GM19240 (cell line): ENCODE measurements around the gene PAX5.

Experiments
- DNase-seq: peaks from one replicate; pipeline ENCODE4 v3.0.0; 2011; ENCODE audit warnings: low spot score; ENCODE audit not compliant: insufficient read length

The PAX5 gene

DNA sequence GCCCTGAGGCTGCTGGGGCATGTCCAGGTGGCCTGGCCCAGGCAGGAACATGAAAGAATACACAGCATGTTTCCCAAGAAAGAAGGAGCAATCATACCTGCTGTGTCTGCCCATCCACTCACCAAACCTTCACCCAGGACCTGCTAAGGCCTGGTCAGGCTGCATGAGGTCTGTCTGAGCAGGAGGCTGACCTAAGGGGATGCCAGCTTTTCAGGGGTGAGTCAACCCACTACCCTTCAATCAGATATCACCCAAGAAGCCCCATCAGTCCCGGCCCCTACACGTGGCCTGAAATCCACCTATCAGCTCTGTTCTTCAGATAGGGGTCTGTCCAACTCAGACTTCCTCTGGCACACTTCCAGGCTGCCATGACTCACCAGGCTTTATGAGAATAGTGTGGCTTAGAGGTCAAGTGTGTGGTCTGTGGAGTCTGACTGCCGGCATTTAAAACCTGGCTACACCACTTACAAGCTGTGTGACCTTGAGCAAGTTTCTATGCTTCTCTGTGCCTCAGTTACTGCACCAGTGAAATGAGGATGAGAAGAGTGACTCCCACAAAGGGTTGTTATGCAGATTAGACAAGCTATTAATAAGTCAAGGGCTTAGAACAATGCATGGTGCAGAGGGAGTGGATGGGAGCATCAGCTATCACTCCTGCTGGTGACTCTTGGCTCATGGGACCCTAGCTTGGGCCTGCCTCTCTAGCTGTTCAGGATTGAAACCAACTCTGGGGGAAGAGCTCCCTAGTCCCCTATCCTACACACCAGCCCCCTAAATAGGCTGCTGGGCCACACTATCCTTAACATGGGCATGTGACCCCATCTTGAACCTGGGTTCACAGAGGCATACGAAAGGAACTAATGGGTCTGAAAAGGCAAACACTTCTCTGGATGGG lies 130.3 kb downstream of the PAX5 start:
- no peak for DNase-seq

DNA sequence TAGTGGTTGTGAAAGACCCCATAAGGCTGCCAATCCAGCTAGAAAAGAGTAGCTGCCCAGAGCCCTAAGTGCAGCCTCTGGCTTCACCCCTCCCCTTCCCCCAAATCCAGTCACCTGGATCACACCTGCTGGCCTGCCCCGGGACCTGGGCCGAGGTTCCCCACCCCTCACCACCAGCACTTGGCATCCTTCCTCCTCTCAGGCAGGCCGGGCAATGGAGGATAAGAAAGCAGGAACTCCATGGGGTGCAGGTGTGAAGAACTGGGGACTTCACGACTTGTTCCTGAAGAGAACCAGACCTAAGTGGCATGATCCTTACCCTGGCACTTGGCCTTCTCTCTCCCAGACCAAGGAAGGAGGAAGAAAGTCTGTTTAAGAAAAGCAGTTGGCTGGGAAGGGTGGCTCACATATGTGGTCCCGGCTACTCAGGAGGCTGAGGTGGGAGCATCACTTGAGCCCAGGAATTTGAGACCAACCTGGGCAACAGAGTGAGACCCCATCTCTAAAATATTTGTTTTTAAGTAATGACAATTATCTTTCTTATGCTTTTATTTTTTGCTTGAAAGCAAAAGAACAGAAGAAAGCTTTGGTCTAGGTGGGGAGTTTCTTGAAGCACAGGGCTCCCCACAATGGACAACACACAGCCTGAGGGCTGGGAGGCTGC lies 131.1 kb downstream of the PAX5 start:
- DNase-seq, result no peak

DNA sequence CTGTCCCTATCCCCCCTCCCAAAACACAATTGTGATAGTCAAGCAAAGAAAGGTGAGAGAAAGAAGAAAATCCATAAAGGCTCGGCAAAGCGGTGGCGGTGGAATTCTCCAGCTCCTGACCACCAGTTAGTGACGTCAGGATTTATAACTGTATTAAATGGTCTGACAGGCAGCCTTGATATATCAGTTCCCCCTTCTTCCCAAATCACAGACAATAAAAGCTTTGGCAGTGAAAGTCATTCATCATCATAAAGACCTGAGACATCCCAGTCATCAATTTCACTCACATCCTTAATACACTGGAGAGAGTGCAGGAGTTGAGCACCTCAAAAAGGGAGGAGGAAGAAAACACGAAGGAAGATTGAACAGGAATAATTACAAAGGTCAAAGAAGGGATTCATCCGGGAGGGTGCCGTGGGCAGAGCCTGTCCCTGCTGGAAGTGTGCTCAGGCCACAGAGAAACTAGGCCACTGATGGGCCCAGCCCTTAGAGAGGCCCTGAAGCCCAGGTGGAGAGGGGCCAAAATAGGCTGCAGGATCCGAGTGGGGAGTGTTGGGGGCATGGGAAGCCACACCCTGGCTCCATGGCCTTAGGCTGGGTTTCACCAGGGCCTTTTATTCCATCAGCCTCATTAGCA lies 131.9 kb downstream of the PAX5 start:
- no peak for DNase-seq

DNA sequence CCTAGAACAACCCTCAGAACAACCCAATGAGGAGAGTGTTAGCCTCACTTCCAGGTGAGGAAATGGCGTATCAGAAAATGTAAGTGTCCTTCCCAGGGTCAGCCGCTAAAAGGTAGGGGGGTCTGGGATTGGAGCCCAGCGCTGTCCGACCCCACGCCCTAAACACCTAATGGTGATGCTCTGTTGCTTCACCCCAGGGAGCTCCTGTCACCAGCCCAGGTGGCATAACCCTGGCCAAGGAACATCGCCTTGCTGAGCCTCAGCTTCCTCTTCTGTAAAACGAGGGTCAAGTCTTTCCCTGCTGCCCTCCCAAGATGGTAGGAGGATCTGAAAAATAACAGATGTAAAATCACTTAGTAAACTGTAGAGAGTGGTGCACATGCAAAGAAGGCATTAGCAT lies 132.5 kb downstream of the PAX5 start:
- no peak for DNase-seq

DNA sequence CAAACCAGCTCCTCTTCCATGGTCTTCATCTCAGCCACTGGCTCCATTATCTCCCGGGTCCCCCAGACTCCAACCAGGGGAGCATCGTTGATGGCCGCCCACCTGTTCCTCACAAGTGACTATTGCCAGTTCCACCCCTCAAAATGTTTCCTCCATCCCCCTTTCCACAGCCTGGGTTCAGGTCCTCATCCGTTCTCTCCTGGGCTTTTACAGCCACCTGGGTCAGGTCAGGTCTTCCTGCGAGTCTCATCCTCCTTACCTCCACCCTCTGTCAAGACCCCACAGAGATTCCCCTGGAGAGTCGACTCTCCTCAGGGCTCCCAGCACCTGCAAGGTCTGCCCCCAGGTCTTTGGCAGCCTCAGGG lies 133.2 kb downstream of the PAX5 start:
- no peak for DNase-seq

DNA sequence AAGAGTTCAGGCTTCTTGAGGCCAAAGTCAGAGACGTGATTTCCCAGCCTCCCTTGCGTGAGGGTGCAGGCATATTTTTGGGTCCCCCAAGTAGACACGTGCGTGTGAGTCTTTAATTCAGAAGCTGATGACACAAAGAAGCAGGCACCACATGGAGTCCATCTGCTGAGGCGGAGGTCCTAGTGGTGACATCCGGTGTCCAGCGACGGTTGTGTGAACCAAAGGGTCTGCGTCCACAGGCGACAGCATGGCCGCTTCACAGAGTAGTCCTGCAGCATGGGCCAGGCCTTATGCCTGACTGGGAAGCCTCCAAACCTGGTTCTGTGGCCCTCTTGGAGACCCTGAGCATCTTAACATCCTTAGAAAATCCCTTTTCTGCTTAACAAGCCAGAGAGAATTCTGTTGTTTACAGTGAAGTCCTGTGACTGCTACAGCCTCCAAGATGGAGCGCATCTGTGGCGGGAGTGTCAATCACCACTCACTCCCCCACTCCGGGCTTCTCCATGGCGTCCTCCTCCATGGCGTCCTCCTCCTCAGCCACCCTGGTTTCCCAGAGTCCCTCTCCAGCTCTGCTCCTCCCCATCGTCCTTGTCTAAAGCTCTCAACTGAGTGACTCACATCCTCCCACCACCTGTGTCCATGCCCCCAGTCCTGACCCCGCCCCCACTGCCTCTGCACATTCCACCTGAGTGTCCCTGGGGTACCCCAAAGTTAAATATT lies 133.8 kb downstream of the PAX5 start:
- no peak for DNase-seq

DNA sequence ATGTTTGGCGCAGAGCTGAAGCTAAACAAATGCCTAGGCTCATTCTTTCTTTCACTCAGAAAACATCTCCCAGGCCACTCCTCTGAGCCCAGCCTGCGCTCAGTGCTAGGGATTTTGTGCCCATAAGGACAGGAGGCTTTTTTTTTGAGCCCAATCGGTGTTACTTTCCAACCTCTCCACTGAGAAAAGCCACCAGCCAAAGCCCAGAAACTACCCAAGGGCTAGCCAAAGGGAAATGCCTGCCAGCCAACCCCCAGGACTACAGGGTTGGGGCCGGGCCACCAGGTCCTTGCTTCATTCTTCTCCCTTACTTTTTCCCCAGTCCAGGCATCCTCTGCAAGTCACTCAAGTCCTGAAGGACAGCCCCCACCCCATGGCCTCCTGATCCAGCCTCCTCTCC lies 134.7 kb downstream of the PAX5 start:
- no peak for DNase-seq

DNA sequence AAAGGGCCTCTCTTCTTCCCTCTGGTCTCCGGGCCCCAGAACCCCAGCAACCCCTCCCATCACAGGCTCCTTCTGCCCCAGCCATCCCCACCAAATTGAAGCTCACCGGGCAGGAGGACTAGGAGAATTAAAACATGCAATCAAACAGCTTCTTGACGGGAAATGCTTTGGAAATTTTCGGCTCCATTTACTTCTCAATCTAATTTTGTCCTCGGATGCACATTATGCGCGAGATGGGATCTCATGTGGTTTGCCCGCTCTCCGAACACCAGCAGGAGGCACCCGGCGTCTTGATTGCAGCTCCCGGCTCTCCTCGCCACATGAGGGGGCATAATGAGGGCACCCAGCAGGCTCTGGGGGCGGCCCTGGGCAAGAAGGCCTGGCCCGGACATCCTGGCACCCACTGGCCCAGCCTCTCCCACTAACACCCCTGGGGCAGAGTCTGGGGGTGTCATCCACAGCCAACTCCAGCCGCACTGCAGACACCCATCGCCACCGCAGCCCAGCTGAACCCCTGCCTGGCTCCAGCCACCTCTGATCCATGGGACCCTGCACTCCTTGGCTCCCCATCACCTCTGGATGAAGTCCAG lies 135.5 kb downstream of the PAX5 start:
- DNase-seq, result no peak

DNA sequence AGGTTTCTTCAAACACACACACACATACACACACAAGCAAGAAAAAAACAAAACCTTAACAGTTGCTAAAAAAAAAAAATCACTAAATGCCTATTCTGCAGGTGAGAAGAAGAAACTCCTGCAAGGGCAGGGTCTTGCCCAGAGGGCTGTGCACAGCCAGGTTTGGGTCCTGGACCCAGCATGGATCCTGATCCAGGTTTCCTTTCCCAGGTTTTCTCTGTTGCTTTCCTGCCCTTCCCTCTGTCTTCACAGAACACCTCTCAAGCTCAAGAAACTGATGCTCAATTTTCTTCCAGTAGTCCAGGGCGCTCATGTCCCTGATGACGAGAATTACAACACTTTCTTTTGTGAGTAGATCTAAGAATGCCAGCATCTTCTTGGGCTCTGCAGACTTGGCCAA lies 136.6 kb downstream of the PAX5 start:
- no peak for DNase-seq

DNA sequence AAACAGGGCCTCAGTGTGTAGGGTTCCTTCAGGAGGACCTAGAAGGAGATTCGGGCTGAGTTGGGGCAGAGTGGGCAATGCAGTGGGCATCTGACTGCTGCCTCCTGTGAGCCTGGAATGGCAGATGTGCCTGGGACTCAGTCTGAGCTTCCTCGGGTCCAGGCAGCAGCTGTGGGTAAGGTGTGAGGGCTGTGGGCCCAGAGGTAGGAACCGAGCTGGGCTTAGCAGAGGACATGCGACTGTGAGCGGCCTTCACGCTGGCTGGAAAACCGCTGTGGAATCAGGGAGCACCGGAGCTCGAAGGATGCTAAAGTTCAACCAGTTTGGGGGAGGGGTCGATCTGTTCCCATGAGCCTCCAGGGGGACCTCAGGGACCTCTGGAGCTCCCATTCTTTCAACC lies 137.0 kb downstream of the PAX5 start:
- no peak for DNase-seq

DNA sequence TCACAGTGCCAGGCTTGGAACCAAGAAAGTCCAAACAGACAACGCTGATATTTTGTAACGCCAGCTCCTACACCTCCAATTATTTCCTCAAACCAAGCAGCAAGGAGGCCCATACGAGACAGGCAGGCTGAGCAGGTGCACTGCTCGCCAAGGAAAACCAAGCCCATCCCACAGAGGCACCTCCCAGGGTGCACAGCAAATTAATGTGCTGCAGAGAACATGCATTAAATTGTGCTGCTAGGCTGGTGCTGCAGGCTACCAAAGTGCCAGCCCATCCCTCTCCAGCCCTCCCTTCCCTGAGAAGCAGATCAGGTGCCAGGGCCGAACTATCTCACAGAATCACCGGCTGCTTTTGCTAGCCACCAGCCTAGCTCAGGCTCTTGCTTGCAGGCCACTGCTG lies 137.8 kb downstream of the PAX5 start:
- DNase-seq, result no peak

DNA sequence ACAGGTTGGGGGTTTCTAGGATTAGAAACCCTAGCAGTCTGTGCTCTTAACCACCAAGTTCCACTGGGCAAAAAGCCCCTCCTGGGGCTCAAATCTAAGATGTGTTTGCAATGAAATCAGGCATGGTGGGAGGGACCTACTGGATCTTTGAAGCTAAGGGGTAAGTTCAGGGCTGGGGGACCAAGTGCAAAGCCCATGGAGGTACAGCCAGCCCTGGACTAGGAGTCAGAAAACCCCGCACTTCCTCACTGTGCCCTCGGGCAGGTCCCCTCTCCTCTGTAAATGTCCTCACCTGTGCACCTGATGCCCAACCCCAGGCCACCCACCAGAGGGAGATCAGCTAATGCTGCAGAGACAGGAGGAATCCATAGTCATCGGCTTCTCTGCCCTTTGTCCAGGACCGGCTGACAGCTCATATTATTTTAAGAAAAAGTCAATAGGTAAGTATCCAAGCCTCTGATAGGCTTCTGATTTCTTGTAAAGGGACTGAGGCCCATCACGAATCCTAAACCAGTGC lies 138.3 kb downstream of the PAX5 start:
- no peak for DNase-seq

DNA sequence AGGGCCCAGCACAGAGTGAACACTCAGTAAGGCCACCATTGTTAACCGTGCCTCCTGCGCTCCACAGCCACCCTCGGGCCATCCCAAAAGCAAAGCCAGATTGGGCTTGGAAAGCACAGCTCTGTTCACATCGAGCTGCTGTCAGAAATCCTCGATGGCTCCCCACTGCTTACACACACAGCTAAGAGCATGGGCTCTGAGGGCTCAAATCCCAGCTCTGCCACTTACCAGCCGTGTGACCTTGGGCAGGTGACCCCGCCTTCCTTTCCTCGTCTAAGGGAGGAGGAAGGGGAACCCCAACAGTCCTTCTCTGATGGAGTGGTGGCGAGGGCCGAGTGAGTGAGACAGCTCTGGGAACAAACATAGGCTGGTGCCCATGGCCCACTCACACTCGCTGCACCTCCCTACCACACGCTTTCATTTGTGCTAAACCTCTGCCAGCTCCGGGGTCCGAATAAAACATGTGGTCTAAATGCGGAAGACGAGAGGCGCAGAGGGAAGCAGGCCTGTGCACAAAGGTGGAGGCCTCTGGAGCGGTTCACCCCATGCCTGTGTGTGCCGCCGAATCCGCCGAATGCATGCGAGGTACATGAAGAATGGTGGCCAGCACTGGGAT lies 139.3 kb downstream of the PAX5 start:
- no peak for DNase-seq

DNA sequence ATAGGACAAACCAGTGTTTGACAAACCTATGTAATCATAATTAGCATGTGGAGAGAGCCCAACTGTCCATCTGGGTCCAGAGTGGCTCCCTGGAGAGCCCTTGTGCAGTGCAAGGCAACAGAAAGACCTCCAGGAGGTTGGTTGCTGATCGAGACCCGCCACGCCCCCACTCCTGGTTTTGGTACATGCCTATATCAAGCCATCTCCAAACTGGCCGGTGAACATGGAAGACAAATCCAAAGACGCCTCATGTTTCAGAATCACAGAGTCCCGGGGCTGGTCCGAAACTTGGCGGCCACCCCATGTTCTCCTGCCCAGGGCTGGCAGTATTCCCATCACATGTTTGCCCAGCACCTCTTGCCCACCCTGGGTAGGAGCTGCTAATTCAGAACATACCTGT lies 140.2 kb downstream of the PAX5 start:
- DNase-seq, result no peak

DNA sequence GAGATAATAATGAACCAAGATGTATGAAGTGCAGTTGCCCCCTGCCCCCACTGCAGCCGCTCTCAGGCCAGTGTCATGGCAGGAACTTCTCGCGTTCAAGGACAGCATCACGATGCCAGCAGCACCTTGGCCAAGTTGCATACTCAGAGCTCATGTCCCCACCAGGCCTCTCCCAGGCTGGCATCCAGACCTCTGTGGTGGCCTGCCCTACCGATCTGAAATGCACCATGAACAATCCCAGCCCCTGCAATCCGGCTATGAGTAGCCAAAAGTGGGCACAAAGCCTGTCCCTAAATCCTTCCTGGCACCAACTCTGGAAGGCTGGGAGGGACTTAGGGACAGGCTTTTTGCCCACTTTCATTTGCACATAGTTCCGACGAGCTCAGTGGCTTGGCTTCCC lies 140.9 kb downstream of the PAX5 start:
- no peak for DNase-seq

DNA sequence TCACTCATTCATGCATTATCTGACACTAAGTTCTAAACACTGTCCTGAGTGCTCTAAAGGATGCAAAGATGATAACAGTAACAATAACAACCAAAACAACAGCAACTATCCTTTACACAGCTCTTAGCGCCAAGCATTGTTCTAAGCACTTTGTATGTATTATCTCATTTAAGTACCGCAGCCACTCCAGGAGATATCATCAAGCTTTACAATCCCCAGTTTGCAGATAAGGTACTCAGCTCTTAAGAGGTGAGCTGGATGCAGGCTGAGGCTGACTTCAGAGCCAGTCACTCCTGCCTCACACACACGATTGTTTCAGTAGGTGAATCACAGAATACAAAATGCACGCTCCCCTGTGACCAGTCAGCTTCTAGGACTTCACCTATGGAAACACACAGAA lies 141.8 kb downstream of the PAX5 start:
- no peak for DNase-seq

DNA sequence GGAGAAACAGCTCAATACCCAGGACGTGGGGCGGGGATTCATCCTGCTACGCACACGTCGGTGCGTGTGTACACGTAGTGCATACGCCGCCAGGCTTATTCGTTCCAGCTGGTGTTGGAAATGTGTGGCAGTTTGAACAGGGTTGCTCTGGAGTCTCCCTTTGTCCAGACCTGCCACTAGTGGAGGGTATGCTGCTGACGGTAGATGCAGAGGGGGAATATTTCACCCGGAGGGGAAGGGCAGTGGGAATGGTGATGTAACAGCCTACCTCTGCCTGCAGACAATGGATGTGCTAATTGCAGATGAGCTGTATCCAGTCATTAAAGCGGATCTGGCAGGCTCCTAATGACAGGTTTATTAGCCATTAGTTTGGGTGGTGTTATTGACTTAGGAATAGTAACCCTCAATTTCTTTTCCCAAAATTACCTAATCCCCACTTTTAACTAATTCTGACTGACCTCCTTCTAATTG lies 142.7 kb downstream of the PAX5 start:
- DNase-seq, result no peak

DNA sequence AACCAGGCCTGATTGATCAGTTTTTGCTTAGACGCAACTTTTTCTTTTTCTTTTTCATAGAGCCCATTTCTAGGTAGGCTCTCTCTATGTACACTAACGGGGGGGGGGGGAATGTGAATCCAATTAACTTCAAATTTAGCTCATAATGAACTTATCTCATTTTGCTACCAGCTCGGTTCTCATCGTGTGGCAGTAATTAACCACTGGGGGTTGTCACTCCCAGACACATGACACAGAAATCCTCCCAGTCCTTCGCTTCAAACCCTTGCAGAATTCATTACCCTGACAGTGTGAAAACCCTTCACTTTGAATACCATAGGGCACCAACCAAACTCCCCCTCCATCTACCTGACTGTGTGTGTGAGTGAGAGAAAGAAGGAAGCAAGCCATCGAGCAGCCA lies 144.2 kb downstream of the PAX5 start:
- DNase-seq, result no peak

DNA sequence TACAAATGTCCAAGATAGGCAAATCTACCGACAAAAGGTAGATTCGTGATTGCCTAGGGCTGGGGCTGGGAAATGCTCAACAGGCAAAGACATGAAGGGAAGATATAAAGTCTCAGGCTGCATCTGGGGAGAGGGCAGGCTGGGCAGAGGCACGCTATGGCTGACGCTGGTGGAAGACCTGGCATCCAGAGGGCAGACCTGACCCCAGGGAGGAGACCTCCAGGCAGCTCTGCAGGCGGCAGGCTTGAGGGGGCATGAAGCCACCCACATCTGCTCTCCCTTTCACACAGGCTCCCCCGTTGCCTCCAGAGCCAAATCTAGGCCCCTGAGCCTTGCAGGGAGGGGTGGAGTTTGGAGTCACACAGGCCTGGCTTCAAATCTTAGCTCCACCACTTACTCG lies 145.5 kb downstream of the PAX5 start:
- DNase-seq, result no peak

DNA sequence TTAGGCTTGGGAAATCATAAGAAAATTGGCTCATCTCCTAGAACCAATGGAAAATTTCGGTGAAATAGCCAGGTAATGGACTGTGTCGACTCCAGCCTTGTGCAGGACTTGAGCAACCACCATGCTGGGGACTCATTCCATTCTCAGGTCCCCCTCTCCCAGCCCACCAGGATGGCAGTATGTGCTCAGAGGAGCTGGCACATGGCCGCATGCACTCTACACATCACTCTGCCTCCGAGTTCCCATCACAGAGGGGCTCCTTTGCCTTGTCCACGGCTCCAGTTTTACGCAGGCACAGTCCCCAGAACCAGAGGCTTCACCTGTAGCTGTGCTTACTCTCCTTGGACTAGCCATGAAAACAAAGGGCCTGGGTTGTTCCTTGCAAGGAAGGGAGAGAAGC lies 149.3 kb downstream of the PAX5 start:
- DNase-seq, result no peak

DNA sequence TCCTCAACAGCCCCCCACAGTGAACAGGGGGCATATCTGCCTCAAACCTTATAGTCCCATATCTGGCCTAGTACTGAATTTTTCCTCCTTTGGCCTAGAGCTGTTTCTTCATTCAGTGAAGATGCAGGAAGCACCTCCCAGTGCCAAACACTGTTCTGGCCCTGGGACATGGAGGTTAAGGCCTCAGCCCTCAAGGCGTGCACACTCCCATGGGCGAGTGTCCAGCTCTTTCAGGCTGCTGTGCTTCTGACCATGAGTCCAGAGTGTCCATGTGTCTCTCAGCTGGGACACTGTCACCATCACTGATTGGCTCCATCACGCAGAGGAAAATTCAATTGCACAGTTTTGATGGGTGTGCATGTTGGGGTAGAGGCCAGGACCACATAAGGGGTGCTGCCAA lies 151.5 kb downstream of the PAX5 start:
- no peak for DNase-seq
